HG02938 (cell line): ENCODE measurements around the gene IMPA2.
"Not testable (repeated sequence)": the region's sequence is repeated elsewhere in the genome, so short reads cannot be mapped to it uniquely, and the experiment has no call there.

Source experiments
- ATAC-seq: cut with Tn5 transposase; IDR thresholded peaks from one replicate; pipeline ENCODE4 v1.9.1; 2021; ENCODE audit warnings: mild to moderate bottlenecking, moderate library complexity; ENCODE audit not compliant: unreplicated experiment

IMPA2 gene

GRCh38 chr18:12027046-12027445 is 45.7 kb downstream of the IMPA2 start:
- no peak for ATAC-seq

GRCh38 chr18:12027480-12027879 is 46.2 kb downstream of the IMPA2 start:
- ATAC-seq: no peak

- ATAC-seq: no peak
These were observed 46.8 kb downstream of the IMPA2 start for GRCh38 chr18:12028040-12028628.

GRCh38 chr18:12028674-12029073 is 47.4 kb downstream of the IMPA2 start:
- no peak for ATAC-seq

- no peak for ATAC-seq
These were observed 48.7 kb downstream of the IMPA2 start for GRCh38 chr18:12029786-12030584.

- no peak for ATAC-seq
These were observed 49.4 kb downstream of the IMPA2 start for GRCh38 chr18:12030670-12031069.

GRCh38 chr18:12031181-12031580 is 49.9 kb downstream of the IMPA2 start:
- no peak for ATAC-seq

- ATAC-seq: no peak
These were observed 50.5 kb downstream of the IMPA2 start for GRCh38 chr18:12031846-12032245.

GRCh38 chr18:12032786-12033642 is 51.7 kb downstream of the IMPA2 start:
- no peak for ATAC-seq

- ATAC-seq: no peak
These were observed 52.3 kb downstream of the IMPA2 start for GRCh38 chr18:12033643-12034025.

GRCh38 chr18:12034241-12035100 is 53.2 kb downstream of the IMPA2 start:
- ATAC-seq: no peak

- ATAC-seq: no peak
These were observed 54.2 kb downstream of the IMPA2 start for GRCh38 chr18:12035481-12035880.

GRCh38 chr18:12036201-12036751 is 55.0 kb downstream of the IMPA2 start:
- no peak for ATAC-seq

- ATAC-seq: no peak
These were observed 56.9 kb downstream of the IMPA2 start for GRCh38 chr18:12038082-12038638.

- ATAC-seq: peak; percentile 66
These were observed 57.6 kb downstream of the IMPA2 start for GRCh38 chr18:12038639-12039539.

- not testable (repeated sequence) for ATAC-seq
These were observed 58.2 kb downstream of the IMPA2 start for GRCh38 chr18:12039540-12039930.

- ATAC-seq: no peak
These were observed 60.3 kb downstream of the IMPA2 start for GRCh38 chr18:12041561-12041960.

GRCh38 chr18:12043811-12044210 is 62.5 kb downstream of the IMPA2 start:
- ATAC-seq: no peak

GRCh38 chr18:12044591-12044990 is 63.3 kb downstream of the IMPA2 start:
- no peak for ATAC-seq
